ENCODE results near the gene IFNA10.
"Not testable (repeated sequence)": the region's sequence is repeated elsewhere in the genome, so short reads cannot be mapped to it uniquely, and the experiment has no call there.

Gene IFNA10

DNA sequence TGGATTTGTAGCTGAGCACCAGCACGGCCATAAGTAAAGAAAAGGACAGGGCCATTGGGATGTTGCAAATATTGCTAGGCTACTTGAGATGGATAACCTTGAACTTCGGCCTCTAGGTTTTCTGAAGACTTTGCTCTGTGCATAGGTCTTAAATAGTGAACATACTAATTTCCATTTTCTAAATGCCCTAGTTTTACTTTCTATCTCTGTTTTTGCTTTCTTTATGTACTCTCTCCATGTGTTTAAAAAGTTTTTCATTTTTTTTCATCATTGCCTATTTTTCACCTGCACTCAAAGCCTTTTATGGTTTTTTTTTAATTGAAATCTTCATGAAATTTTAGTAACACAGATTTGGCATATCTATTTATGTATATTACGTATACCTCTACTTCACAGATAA is at the start of gene IFNA10:
Gene IFNA10, minus strand, starts transcription at position 101 of the 400 bp plus-strand sequence. Its CDS starts 46 bp downstream, at position 55.
- not testable (repeated sequence) for DNase-seq (ENCODE audit: low read depth in 2 of 2)

DNA sequence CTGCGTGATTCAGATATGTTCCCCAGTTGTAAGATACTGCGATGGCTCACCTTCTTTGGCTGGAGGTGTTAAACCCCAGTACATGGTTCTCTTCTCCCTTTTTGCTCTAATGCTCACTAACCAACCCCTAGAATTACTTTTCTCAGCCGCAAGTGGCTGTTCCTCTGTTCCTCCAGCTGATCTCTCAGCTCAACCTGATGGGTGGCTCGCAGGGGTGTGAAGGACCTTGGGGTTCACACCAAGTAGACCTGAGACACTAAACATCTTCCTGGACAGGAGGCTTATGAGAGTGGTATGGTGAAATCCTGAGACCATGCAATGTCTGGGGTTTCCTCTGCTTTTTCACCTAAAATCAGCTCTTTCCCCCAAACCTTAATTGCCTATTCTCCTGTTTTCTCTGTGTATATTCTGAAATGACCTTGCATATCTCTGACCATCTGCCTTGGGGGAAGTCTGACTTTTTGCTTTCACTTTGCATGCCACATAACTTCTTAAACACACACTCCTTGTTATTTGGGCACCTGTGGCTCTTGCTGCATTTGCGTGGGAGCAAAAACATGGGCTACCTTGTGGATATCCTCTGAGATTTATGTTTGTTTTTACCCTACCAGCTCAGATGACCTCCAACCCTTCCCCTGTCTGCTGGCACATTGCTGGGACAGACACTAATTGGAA is 48.7 kb upstream of the IFNA10 start:
- no peak for DNase-seq (ENCODE audit: low read depth in 2 of 2)

DNA sequence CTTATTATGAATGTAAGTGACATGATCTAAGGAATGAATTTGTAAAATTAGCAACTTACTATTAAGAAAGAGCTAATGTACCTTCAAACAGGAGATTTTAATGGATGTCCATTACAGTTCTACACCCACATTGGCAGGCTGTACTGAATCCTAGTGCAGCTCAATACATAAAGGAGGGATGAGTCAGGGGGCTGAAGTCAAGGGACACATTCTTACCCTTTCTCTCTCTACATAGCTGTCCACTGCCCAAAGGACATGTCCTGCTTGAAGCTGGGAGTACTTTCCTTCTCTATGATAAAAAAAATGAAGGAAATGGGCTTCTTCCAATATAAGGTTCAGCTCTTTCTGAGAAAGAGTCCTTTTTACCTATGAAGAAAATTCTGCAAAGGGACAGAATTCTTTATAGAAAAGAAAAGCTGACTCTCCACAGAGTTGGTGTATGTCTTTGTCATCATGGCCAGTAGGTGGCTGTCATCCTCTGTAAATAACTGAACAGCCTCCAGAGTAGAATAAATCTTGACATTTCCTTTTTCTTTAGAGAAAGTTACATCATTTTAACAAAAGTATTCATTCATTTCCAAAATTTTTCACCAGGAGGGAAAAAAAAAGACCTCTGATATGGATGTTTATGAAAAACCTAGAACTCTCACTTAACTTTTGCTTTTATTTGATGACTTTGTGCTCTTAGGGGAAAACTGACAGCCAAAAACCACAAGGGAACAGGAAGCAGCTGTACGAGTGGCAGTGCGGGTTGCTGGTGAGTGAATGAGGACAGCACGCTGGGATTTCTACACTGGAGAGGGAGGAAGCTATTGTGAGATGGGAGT is 46.0 kb upstream of the IFNA10 start:
- no peak for DNase-seq (ENCODE audit: low read depth in 2 of 2)

DNA sequence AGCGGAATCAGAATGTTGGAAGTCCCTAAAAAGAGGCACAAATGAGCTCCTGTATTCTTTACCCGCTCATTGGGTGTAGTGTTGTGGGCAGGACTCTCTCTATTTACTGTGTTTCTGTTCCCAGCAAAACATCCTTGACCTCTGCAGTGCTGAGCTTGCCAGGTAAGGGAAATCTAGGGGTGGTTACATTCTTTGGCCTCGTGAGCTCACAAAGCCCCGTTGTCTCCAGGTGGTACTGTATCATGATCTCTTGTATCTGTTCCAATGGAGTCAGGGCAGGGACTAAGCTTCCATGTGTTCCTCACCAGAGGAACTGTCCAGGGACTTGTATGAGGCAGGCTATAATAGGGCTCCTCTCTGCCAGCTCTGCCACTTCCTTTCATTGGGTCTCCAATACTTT is 44.7 kb upstream of the IFNA10 start:
- no peak for DNase-seq (ENCODE audit: low read depth in 2 of 2)

DNA sequence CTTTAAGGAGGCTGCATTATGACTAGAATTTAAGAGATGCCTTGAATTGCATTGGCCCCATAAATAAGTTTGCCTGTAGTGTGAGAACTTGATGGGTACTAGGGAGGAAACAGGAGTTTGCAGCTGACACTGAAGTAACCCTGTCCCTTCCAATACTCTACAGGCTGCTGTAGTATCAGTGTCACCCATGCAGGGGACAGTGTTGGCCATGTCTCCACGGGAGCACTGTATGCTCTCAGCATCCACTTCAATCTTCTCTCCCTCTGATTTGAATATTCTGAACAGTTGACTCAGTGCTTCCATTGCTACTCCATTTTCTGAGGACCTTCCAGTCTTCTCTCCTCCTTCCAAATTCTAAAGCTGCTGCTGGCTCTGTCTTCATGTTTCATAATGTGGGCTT is 44.2 kb upstream of the IFNA10 start:
- DNase-seq (ENCODE audit: low read depth in 2 of 2), result no peak

DNA sequence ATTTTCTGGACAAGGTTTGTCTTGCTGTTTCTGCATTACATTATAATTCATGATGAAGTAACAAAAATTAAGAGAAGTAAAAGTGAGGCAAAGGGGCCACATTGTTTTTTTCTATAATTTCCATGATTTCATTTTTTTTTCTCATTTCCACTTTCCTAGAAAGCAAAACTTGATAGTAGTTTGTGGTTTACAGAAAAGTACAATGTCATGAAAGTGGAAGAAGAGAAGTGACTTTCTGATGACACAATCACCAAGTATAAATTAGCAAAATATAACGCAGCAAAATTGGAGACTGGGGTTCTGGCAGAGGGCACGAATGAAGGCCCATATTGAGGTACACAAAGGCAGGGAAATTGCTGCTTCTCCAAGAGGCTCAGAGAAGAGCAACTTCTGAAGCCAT is 37.9 kb upstream of the IFNA10 start:
- no peak for DNase-seq (ENCODE audit: low read depth in 2 of 2)

DNA sequence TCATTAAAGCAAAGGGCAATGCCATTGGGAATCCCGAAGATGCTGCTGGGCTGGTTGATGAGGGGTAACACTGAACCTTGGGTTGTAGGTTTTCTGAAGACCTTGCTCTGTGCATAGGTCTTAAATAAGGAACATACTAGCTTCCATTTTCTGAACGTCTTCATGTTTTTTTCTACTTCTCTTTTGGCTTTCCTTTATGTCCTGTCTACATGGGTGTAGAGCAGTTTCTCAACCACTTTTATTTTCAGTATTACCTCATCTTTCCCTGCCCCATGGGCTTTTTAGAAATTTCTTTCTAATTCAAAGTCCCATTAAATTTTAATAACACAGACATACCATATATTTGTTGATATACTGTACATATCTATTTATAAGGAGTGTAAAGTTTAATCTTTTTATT is 33.0 kb upstream of the IFNA10 start, which contains the start of gene IFNA14:
Gene IFNA14, minus strand, starts transcription at position 95 of the 400 bp plus-strand sequence. Its CDS starts 70 bp downstream, at position 25.
- DNase-seq (ENCODE audit: low read depth in 2 of 2), result no peak

DNA sequence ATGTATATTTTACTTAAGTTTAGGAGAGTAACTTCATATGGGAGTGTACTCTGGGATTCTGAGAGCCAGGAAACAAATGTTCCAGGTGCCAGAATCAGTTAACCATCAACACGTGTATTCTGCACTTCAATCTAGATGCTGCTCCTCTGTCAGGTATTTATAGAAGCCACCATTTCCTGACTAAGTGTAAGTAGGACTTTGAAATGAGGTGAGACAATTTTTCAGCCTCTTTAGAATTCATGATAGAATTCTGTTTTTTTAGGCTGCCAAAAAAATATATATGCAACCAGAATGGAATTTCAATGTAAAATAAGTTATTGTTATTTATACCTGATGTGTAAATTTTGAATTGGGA is 29.4 kb upstream of the IFNA10 start:
- DNase-seq (ENCODE audit: low read depth in 2 of 2), result not testable (repeated sequence)

DNA sequence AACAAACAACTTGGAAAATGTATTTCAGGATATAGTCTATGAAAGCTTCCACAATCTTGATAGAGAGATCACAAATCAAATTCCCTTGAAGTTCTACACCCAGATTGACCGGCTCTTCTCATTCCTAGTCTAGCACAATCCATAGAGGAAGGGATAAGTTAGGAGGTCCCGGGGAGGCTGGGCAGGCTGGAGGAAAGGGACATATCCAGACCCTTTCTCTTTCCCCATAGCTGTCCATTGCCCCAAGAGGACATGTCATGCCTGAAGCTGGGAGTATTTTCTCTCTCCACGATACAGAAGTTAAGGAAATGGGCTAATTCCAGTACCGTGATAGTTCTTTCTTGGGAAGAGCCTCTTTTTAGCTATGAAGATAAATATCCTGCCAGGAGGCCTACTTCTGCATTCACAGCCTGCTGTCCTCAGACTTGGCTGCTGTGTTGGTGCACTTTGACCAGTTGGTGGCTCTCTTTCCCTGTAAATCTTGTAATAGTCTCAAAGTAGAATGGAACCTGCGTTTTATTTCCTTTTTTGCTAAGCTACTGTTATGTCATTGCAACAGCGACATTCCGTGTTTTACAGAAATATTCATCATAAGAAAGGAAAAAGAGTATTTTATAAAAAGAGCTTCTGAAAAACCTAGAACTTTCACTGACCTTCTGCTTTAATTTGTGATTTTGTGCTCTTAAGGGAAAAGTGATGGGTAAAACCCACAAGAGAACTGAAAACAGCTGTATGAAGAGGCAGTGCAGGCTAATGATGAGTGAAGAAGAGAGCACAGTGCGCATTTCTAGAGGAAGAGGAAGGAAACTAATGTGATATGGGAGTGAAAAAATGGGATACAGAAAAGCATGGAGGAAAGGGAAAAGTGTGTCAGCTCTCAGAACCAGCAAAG is 28.8 kb upstream of the IFNA10 start:
- not testable (repeated sequence) for DNase-seq (ENCODE audit: low read depth in 2 of 2)

DNA sequence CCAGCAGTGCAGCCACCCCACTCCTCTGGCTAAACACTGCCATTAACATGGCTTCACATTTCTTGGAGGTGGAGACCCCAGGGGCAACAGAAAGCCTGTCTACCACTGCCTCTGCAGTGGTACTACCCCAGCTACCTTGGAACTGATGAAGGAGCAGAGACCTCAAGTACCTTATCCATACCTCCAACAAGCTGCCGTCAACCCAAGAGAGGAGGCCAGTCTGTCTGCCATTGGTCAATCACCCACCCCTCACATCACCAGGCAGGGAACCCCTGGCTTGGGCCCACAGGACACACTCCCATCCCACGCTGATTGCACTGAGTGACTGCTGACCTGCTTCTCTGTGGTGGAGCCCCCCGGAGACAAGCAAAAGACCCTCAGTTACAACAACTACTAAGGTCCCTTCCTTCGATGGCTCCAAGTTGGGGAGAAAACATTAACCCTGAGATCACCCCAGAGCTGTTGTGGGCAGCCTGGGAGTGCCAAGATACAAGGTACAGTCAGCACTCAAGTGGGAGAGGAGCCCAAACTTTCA is 27.3 kb upstream of the IFNA10 start:
- no peak for DNase-seq (ENCODE audit: low read depth in 2 of 2)

DNA sequence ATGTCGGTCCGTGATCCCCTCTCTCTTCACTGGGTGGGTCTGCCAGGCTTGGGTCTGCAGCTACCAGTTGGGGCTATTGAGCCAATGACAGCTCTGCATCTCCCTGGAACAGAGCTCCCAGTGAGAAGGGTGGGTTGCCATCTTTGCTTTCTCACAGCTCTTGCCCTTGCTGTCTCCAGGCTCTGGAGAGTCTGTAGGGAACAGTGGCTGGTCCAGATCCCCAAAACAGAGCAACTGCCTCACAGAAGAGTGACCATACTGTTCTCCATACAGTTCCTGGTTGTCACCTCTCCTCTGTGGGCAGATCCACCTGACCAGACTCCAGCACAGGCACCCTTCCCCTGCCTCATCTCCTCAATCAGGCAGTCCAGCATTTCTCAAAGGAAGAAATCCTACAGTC is 26.3 kb upstream of the IFNA10 start:
- no peak for DNase-seq (ENCODE audit: low read depth in 2 of 2)

DNA sequence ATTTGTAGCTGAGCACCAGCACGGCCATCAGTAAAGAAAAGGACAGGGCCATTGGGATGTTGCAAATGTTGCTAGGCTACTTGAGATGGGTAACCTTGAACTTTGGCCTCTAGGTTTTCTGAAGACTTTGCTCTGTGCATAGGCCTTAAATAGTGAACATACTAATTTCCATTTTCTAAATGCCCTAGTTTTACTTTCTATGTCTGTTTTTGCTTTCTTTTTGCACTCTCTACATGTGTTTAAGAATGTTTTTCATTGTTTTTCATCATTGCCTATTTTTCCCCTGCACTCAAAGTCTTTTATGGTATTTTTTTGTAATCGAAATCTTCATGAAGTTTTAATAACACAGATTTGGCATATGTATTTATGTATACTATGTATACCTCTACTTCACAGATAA is 21.2 kb upstream of the IFNA10 start, which contains the start of gene IFNA17:
Gene IFNA17, minus strand, starts transcription at position 101 of the 400 bp plus-strand sequence. Its CDS starts 49 bp downstream, at position 52.
- DNase-seq (ENCODE audit: low read depth in 2 of 2), result no peak

DNA sequence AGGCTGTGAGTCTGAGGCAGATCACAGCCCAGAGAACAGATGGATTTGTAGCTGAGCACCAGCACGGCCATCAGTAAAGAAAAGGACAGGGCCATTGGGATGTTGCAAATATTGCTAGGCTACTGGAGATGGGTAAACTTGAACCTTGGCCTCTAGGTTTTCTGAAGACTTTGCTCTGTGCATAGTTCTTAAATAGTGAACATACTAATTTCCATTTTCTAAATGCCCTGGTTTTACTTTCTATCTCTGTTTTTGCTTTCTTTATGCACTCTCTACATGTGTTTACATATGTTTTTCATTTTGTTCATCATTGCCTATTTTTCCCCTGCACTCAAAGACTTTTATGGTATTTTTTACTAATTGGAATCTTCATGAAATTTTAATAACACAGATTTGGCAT is 10.3 kb upstream of the IFNA10 start, which contains the start of gene IFNA16:
Gene IFNA16, minus strand, starts transcription at position 101 of the 400 bp plus-strand sequence. Its CDS starts 6 bp downstream, at position 95.
- not testable (repeated sequence) for DNase-seq (ENCODE audit: low read depth in 2 of 2)

DNA sequence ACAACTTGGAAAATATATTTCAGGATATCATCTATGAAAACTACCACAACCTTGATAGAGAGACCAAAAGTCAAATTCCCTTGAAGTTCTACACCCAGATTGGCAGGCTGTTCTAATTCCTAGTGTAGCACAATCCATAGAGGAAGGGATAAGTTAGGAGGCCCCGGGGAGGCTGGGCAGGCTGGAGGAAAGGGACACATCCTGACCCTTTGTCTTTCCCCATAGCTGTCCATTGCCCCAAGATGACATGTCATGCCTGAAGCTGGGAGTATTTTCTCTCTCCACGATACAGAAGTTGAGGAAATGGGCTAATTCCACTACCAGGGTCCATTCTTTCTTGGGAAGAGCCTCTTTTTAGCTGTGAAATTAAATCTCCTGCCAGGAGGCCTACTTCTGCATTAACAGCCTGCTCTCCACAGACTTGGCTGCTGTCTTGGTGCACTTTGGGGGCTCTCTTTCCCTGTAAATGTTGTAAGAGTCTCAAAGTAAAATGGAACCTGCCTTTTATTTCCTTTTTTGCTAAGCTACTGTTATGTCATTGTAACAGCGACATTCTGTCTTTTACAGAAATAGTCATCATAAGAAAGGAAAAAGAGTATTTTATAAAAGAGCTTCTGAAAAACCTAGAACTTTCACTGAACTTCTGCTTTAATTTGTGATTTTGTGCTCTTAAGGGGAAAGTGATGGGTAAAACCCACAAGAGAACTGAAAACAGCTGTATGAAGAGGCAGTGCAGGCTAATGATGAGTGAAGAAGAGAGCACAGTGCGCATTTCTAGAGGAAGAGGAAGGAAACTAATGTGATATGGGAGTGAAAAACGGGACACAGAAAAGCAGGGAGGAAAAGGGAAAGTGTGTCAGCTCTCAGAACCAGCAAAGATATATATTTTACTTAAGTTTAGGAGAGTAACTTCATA is 6.7 kb upstream of the IFNA10 start:
- DNase-seq (ENCODE audit: low read depth in 2 of 2), result not testable (repeated sequence)

DNA sequence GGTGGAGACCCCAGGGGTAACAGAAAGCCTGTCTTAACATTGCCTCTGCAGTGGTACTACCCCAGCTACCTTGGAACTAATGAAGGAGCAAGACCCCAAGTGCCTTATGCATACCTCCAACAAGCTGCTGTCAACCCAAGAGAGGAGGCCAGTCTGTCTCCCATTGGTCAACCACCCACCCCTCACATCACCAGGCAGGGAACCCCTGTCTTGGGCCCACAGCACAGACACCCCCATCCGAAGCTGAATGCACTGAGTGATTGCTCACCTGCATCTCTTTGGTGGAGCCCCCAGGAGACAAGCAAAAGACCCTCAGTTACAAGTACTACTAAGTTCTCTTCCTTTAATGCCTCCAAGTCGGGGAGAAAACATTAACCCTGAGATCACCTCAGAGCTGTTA is 5.2 kb upstream of the IFNA10 start:
- not testable (repeated sequence) for DNase-seq (ENCODE audit: low read depth in 2 of 2)

DNA sequence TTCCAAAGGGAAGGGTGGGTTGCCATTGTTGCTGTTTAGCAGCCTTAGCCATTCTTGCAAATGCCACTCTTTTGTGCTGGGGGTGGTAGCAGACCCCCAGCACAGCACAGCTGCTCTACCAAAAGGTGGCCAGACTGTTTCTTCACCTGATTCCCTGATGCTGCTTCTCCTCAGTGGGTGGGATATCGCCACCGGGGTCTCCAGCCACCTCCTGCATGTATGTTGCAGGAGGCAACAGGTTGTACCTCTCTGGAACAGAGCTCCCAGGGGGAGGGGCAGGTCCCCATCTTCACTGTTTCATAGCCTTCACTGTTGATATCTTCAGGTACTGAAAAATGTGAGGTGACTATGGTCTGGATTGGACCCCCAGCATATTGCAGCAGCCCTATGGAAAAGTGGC is 3.8 kb upstream of the IFNA10 start:
- not testable (repeated sequence) for DNase-seq (ENCODE audit: low read depth in 2 of 2)

DNA sequence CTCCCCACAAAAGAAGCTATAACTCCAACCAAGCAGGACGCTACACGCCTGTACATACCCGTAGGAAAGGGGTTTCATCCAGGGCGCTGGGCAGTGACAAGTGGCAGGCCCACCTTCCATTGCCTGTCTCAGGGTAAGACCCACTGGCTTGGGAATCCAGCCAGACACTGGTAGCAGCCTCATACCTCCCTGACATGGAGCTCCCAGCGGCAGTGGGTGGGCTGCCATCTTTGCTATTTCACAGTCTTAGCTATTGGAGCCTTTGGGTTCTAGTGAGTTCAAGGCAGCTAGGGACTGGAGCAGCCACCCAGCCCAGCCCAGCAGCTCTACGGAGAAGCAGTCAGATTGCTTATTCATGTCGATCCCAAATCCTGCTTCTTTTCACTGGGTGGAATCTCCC is 3.4 kb upstream of the IFNA10 start:
- no peak for DNase-seq (ENCODE audit: low read depth in 2 of 2)

DNA sequence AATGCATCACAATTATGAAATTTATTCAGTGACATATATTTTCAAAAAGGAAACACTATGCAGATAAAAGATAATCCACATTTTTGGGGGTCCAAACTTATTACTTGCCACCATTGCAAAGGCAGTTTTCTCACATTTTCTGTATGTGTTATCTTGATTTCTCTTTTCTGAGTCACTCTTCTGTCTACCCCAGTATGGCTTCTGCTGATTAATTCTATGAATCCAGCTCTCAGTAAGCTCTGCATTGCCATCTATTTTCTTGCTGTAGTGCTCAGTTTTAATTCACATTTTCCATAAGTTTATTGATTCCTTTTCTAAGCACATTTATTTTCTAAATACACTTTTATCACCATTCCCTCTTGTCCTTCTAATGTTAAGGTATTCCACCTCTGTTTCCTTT is 1.7 kb downstream of the IFNA10 start:
- DNase-seq (ENCODE audit: low read depth in 2 of 2), result no peak

DNA sequence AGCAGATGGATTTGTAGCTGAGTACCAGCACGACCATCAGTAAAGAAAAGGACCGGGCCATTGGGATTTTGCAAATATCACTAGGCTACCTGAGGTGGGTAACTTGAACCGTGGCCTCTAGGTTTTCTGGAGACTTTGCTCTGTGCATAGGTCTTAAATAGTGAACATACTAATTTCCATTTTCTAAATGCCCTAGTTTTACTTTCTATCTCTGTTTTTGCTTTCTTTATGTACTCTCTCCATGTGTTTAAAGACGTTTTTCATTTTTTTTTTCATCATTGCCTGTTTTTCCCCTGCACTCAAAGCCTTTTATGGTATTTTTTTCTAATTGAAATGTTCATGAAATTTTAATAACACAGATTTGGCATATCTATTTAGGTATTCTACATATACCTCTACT is 4.8 kb downstream of the IFNA10 start, which contains the start of gene IFNA7:
Gene IFNA7, minus strand, starts transcription at position 101 of the 400 bp plus-strand sequence. Its CDS starts 40 bp downstream, at position 61.
- DNase-seq (ENCODE audit: low read depth in 2 of 2), result not testable (repeated sequence)
